ENCODE data around the gene RAP1GAP2. TPM values are rescaled to one million over a fixed set of nuclear protein-coding genes. Genes with fewer than 3 reads are reported as not detected.
A peak's percentile ranks its signal among the peaks of the same experiment; 100 is the strongest.

Gene RAP1GAP2
- total and polyA plus RNA-seq, 7 donors: 0.25 to 2.0 (median 0.84) TPM

DNA sequence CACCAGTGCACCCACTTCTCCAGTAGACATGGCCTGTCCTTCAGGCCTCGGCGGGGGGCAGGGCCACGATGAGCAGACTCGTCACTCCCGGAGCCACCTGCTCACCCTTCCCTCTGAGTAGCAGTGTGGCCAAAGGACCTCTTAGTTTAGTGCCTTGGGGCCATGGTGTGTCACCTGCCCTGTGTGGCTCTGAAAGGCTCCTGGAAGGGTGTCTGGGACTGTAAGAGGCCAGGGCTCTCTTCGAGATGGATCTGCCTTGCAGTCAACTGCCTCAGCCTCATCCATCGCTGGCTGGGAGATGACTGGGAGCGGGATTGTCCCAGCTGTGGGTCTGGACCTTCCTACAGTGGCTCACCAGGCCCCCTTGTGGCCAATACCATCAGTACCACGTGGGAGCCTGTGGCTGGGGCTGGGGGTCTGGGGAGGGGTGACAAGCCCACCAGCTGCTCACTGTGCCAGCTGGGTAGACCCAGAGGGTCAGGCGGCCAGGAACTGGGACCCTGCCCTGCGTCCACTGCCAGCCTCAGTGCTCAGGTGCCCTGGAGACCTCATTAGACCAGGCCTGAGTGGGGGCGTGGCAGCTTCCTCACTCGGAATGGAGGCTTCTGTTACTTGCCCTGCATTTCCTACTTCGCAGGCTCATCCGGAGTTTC is 133.8 kb downstream of the RAP1GAP2 start:
- no peaks in the 10 kb centered on the region for H3K9me3 ChIP-seq
- WGBS, 3 donors: 42 to 50% (median 45%) methylated on average over 15 of the region's 15 CpGs
- H3K27me3 ChIP-seq (ENCODE audit: insufficient read depth in 3 of 3, low read length in 2 of 3): no peaks in the 10 kb centered on the region
- H3K4me3 ChIP-seq: no peak overlapping the region
- no peaks in the 10 kb centered on the region for H3K36me3 ChIP-seq (ENCODE audit: insufficient read depth in 1 of 2, low read depth in 1 of 2)
- peak; percentile 34 for TF ChIP-seq CTCF (IDR thresholded peaks at IDR 0.05)
- no peak overlapping the region for H3K27ac ChIP-seq
- DNase-seq (no peak), ATAC-seq (peak in 2 of 4 donors; percentile 37 to 42)
- no peaks in the 10 kb centered on the region for H3K4me1 ChIP-seq
- intact Hi-C loops (cut with DNase I): no loop called here

DNA sequence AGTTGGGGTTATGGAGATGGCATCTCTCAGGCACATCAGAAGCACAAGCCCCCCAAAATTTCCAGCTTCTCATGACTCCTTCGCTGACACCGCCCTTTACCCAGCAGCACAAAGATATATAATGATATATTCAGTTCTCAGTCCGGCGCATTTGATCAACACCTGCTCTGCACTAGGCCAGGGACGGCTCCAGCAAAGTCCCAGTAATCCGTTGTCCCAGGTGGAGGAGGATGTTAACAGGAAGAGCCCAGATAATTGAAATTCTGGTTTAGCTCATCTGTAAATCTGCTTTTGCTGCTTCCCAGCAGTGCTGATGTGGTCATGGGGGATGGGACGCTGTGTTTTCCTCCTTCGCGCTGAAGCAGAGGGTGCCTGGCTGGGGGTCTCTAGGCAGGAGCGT is 135.6 kb downstream of the RAP1GAP2 start:
- DNase-seq: no peak
- no peak overlapping the region for H3K4me3 ChIP-seq
- WGBS, 3 donors: 83 to 88% (median 87%) methylated on average over 10 of the region's 10 CpGs
- H3K27me3 ChIP-seq (ENCODE audit: insufficient read depth in 3 of 3, low read length in 2 of 3): no peaks in the 10 kb centered on the region
- no peaks in the 10 kb centered on the region for H3K36me3 ChIP-seq (ENCODE audit: insufficient read depth in 1 of 2, low read depth in 1 of 2)
- H3K27ac ChIP-seq: no peak overlapping the region
- intact Hi-C loops (cut with DNase I): no loop called here
- no peak for TF ChIP-seq CTCF (IDR thresholded peaks at IDR 0.05)
- H3K9me3 ChIP-seq: no peaks in the 10 kb centered on the region
- no peak for ATAC-seq
- H3K4me1 ChIP-seq: no peaks in the 10 kb centered on the region

- intact Hi-C loops (cut with DNase I): no loop called here
- TF ChIP-seq CTCF (IDR thresholded peaks at IDR 0.05): no peak
Measured at GRCh38 chr17:2932946-2933345, 136.7 kb downstream of the RAP1GAP2 start.

GRCh38 chr17:2933606-2934005 is 137.4 kb downstream of the RAP1GAP2 start:
- Histone ChIP-seq H3K4me1 (no peaks in the 10 kb centered on the region), H3K36me3 (ENCODE audit: insufficient read depth in 1 of 2, low read depth in 1 of 2) (no peaks in the 10 kb centered on the region), H3K4me3 (no peak overlapping the region), H3K27me3 (ENCODE audit: insufficient read depth in 3 of 3, low read length in 2 of 3) (no peaks in the 10 kb centered on the region), H3K9me3 (no peaks in the 10 kb centered on the region), H3K27ac (no peak overlapping the region)
- no peak for TF ChIP-seq CTCF (IDR thresholded peaks at IDR 0.05)
- ATAC-seq (no peak), DNase-seq (no peak)
- 93 to 95% (median 93%) methylated on average over 11 of the region's 11 CpGs for WGBS, 3 donors
- intact Hi-C loops (cut with DNase I): no loop called here

More at GRCh38 chr17:2932946-2933345, 136.7 kb downstream of the RAP1GAP2 start:
- Histone ChIP-seq H3K36me3 (ENCODE audit: insufficient read depth in 1 of 2, low read depth in 1 of 2) (no peaks in the 10 kb centered on the region), H3K4me1 (no peaks in the 10 kb centered on the region), H3K9me3 (no peaks in the 10 kb centered on the region), H3K27me3 (ENCODE audit: insufficient read depth in 3 of 3, low read length in 2 of 3) (no peaks in the 10 kb centered on the region), H3K4me3 (no peak overlapping the region), H3K27ac (no peak overlapping the region)
- no peak for ATAC-seq
- DNase-seq: no peak
- WGBS, 3 donors: 54 to 73% (median 58%) methylated on average over 12 of the region's 12 CpGs

DNA sequence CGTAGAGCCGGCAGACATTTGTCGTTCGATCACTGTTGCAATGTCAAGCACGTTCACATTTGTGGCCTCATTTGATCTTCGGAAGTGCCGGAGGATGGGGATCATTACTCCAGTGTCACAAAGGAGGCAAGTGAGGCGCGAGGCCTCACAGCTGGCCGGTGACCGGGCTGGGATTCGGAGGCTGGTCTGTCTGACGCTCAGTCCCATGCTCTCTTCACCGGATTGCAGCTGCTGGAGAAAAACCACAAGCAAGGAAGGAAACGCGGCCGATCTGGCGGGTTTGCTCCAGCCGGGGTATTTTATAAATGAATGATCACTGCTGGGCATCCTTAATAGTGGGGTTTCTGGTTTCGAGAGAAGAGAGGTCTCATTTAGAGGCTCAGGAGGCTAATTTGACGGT is 139.4 kb downstream of the RAP1GAP2 start:
- intact Hi-C loops (cut with DNase I): no loop called here
- TF ChIP-seq CTCF (IDR thresholded peaks at IDR 0.05): no peak
- WGBS, 3 donors: 74 to 82% (median 80%) methylated on average over 21 of the region's 21 CpGs
- no peaks in the 10 kb centered on the region for H3K27me3 ChIP-seq (ENCODE audit: insufficient read depth in 3 of 3, low read length in 2 of 3)
- H3K9me3 ChIP-seq: no peaks in the 10 kb centered on the region
- no peaks in the 10 kb centered on the region for H3K36me3 ChIP-seq (ENCODE audit: insufficient read depth in 1 of 2, low read depth in 1 of 2)
- ATAC-seq (no peak), DNase-seq (no peak)
- H3K4me1 ChIP-seq: no peaks in the 10 kb centered on the region
- no peak overlapping the region for H3K4me3 ChIP-seq
- no peak overlapping the region for H3K27ac ChIP-seq

All from psoas muscle (tissue), 8 donors.